KMS-11 (cell line): ENCODE results near the gene GABBR2.

Source experiments
- H2AFZ ChIP-seq: fragments of 200-600 bp; sonication (generic); 2 replicates; pipeline ENCODE4 v1.6.1; 2016; ENCODE audit warnings: antibody characterized with exemption, mixed run types, low read depth
- H3K27ac ChIP-seq: fragments of 200-600 bp; sonication (generic); 2 replicates; pipeline ENCODE4 v1.6.1; 2016; ENCODE audit warnings: mild to moderate bottlenecking, mixed run types
- H3K27me3 ChIP-seq: fragments of 200-600 bp; sonication (generic); 2 replicates; pipeline ENCODE4 v1.6.1; 2017; ENCODE audit warnings: mild to moderate bottlenecking, low read depth, mixed run types, moderate library complexity; ENCODE audit not compliant: insufficient read depth
- H3K36me3 ChIP-seq: fragments of 200-600 bp; sonication (generic); 2 replicates; pipeline ENCODE4 v1.6.1; 2017; ENCODE audit warnings: mild to moderate bottlenecking, mixed run types; ENCODE audit not compliant: insufficient read depth
- H3K4me1 ChIP-seq: fragments of 200-600 bp; sonication (generic); 2 replicates; pipeline ENCODE4 v1.6.1; 2016; ENCODE audit warnings: mild to moderate bottlenecking, low read depth, mixed run types; ENCODE audit not compliant: poor library complexity, severe bottlenecking
- H3K4me2 ChIP-seq: fragments of 200-600 bp; sonication (generic); 2 replicates; pipeline ENCODE4 v1.7.0; 2016; ENCODE audit warnings: mild to moderate bottlenecking, mixed run types
- H3K4me3 ChIP-seq: fragments of 200-600 bp; sonication (generic); IDR thresholded peaks from 2 replicates; pipeline ENCODE4 v1.6.1; 2017; ENCODE audit warnings: low read depth, low read length, mixed read lengths; ENCODE audit not compliant: insufficient read depth
- H3K79me2 ChIP-seq: fragments of 200-600 bp; sonication (generic); 2 replicates; pipeline ENCODE4 v1.6.1; 2016; ENCODE audit warnings: low read depth, mixed run types; ENCODE audit not compliant: insufficient read depth
- H3K9ac ChIP-seq: fragments of 200-600 bp; sonication (generic); 2 replicates; pipeline ENCODE4 v1.6.1; 2016; ENCODE audit warnings: mild to moderate bottlenecking, mixed run types
- H4K20me1 ChIP-seq: fragments of 200-600 bp; sonication (generic); 2 replicates; pipeline ENCODE4 v1.6.1; 2016; ENCODE audit warnings: mild to moderate bottlenecking, mixed run types; ENCODE audit not compliant: insufficient read depth
- TF ChIP-seq, protein P1 (sequence below): fragments of 200-600 bp; sonication (generic); conservative IDR thresholded peaks from 2 replicates; pipeline ENCODE4 v1.6.1; 2017; ENCODE audit warnings: low read depth, mild to moderate bottlenecking, antibody characterized with exemption, low read length, moderate library complexity, mixed read lengths

GABBR2 gene

DNA sequence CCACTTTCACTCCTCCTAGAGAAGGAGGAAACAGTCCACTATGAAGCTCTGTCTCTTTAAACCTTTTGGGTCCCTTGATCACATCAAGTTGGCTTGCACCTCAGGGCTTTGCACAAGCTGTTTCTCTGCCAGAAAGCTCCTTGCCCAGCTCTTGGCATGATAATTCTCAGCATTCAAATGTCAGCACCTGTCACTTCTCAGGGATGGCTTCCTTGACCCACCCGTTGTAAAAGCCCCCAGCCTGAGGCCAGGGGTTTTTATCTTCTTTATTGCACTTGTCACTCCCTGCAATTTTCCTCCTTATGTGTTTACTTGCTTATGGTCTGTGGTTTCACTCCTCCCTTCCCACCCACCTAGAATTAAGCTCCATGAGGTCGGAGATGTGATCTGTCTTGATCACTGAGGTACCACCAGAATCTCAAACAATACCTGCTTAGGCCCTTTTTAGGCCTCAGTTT is 252.6 kb downstream of the GABBR2 start:
- H3K79me2 ChIP-seq = no peaks in the 10 kb centered on the region
- no peak overlapping the region for H3K27ac ChIP-seq
- no peaks in the 10 kb centered on the region for H3K4me1 ChIP-seq
- TF ChIP-seq, protein P1, sequence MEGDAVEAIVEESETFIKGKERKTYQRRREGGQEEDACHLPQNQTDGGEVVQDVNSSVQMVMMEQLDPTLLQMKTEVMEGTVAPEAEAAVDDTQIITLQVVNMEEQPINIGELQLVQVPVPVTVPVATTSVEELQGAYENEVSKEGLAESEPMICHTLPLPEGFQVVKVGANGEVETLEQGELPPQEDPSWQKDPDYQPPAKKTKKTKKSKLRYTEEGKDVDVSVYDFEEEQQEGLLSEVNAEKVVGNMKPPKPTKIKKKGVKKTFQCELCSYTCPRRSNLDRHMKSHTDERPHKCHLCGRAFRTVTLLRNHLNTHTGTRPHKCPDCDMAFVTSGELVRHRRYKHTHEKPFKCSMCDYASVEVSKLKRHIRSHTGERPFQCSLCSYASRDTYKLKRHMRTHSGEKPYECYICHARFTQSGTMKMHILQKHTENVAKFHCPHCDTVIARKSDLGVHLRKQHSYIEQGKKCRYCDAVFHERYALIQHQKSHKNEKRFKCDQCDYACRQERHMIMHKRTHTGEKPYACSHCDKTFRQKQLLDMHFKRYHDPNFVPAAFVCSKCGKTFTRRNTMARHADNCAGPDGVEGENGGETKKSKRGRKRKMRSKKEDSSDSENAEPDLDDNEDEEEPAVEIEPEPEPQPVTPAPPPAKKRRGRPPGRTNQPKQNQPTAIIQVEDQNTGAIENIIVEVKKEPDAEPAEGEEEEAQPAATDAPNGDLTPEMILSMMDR = no peak
- H3K27me3 ChIP-seq = no peaks in the 10 kb centered on the region
- no peaks in the 10 kb centered on the region for H3K36me3 ChIP-seq
- no peak overlapping the region for H3K4me3 ChIP-seq
- no peak overlapping the region for H2AFZ ChIP-seq
- H3K4me2 ChIP-seq = no peak overlapping the region
- H3K9ac ChIP-seq = no peak overlapping the region
- H4K20me1 ChIP-seq = no peaks in the 10 kb centered on the region

DNA sequence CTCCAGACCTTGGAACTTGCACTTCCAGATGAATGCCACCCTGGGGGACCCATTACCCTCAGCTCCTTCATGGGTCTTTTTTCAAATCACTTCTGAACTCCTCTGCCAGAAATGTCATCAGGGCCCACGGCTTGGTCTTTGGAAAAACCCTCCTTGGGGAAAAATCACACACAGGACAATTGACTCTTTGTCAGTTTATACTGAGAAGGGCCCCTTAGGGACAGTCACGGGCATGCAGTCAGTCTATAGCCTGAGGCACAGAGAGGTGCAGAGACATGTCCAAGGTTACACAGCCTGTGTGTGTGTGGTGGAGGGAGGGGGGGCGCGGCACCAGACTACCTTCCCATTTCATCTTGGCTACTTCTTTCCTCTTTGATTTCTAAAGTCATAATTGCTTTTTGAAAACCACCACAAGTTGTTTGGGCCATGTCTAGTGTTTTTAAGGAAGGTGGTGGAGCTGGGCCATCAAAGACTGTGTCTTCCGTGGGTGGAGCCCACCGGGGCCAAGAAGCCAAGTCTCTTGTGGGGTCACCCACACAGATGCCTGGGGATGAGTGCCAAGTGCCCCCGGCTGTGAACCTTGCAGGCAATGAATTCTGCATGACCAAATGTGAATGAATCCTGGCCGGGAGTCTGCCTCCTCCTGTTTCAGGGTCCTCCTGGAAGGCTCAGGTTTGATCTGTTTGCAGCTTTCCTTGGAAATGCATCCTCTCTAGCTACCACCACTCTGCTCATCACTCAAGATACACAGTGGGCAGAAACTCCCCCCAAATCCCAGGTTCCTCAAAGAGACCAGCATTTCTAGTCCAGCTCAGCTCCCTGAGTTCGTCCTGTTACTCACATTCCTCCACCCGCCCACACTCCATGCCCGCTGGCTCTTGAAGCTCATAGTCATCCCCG is 253.2 kb downstream of the GABBR2 start:
- Histone ChIP-seq H3K4me2 (no peak overlapping the region), H4K20me1 (no peaks in the 10 kb centered on the region), H3K9ac (no peak overlapping the region), H3K36me3 (no peaks in the 10 kb centered on the region), H3K4me3 (no peak overlapping the region), H3K4me1 (no peaks in the 10 kb centered on the region), H3K27me3 (no peaks in the 10 kb centered on the region), H3K79me2 (no peaks in the 10 kb centered on the region), H3K27ac (no peak overlapping the region), H2AFZ (no peak overlapping the region)
- TF ChIP-seq, protein P1 = no peak

DNA sequence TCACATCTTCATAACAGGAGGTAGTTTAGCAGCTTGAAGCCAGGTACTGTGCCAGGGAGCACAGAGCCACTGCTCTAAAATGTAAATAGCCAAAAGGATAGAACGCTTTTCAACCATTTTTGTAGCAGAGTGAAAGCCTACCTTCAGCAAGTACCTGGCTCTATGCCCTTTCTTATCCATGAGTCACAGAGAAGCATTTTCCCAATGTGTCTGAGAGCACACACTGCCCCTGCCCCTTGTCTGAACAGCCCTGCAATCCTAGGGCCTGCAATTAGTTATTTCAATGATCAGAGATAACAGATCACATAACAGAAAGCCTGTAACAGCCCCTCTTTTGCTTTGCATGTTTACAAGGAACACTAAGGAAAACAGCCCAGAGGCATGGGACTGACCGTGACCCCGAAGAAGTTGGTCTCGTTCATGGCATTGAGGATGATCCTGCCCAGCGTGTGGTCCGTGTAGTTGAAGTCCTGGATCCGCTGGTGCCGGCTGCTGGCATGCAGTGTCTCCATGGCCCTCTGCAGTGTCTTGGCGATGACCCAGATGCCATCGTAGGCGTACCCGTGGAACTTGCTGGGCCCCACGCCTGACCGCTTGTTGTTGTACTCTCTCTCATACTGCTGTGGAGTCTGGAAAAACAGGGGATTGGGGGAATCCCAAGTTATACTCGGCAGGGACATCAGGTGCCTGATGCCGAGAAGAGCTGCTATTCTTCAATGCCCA is 255.0 kb downstream of the GABBR2 start:
- Histone ChIP-seq H4K20me1 (no peaks in the 10 kb centered on the region), H3K79me2 (no peaks in the 10 kb centered on the region)

DNA sequence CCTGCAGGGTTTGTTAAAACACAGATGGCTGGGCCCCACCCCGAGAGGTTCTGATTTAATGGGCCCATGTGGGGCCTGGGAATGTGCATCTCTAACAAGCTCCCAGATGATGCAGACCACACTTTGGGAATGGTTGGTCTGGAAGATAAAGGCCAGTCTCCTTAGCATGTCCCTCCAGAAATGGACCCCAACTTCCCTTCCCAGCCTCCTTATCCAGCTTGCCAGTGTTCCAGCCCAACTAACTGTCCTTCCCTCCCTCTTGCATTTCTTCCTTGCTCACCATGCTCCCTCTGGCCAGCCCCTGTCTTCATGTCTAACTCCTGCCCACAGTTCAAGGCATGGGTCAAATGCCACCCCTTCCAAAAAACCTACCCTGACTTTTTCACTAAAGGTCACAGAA is 257.2 kb downstream of the GABBR2 start:
- Histone ChIP-seq H2AFZ (no peak overlapping the region), H4K20me1 (no peaks in the 10 kb centered on the region), H3K36me3 (no peaks in the 10 kb centered on the region), H3K4me1 (no peaks in the 10 kb centered on the region), H3K27ac (no peak overlapping the region), H3K79me2 (no peaks in the 10 kb centered on the region), H3K27me3 (no peaks in the 10 kb centered on the region), H3K9ac (no peak overlapping the region), H3K4me3 (no peak overlapping the region), H3K4me2 (no peak overlapping the region)
- TF ChIP-seq, protein P1 = no peak

More for the DNA sequence above, 255.0 kb downstream of the GABBR2 start:
- Histone ChIP-seq H3K4me1 (no peaks in the 10 kb centered on the region), H3K9ac (no peak overlapping the region), H3K4me3 (no peak overlapping the region), H3K27ac (no peak overlapping the region), H2AFZ (no peak overlapping the region), H3K36me3 (no peaks in the 10 kb centered on the region), H3K27me3 (no peaks in the 10 kb centered on the region), H3K4me2 (no peak overlapping the region)
- TF ChIP-seq, protein P1 = no peak
